K562 (cell line): ENCODE results near the gene HDAC2. TPM values are rescaled to one million over a fixed set of nuclear protein-coding genes. Genes with fewer than 3 reads are reported as not detected.

Experiments used
- ATAC-seq: fragments of 200-7000 bp; cut with Tn5 transposase; 3 replicates; pipeline ENCODE4 v1.9.1; 2020; ENCODE audit warnings: moderate library complexity
- BruUV-seq: library from RNA; stranded (reverse); fragments of 400-500 nt; replicated peaks from 2 replicates; lab custom pipeline; 2021; lab: Mats Ljungman, UMichigan
- CTCF ChIA-PET: fragments of 300-600 bp; formaldehyde crosslinking; extraction: SDS; loops from one replicate; lab custom pipeline; 2021; ENCODE audit warnings: low intra/inter-chr PET ratio; lab: Yijun Ruan, JAX
- POLR2A ChIA-PET: fragments of 300-600, 350-650 bp; sonication (Branson Sonifier 250); formaldehyde crosslinking; extraction: SDS; loops from one replicate; lab custom pipeline; 2021; ENCODE audit warnings: antibody characterized with exemption, inconsistent platforms; lab: Yijun Ruan, JAX
- DNase-seq, 4 experiments: peaks; one replicate each; pipeline versions ENCODE4 v3.0.0 to v3.0.0-alpha.2; 2011 to 2018; ENCODE audit warnings: low spot score in 3 of 4, mixed read lengths in 3 of 4; ENCODE audit errors: extremely low read depth in 1 of 4
- FAIRE-seq: peaks from 2 replicates; lab custom pipeline; 2011; peaks lifted over from hg19 to GRCh38; lab: Jason Lieb, UNC
- H2AFZ ChIP-seq: 2 replicates; pipeline ENCODE4 v1.6.0; 2011; ENCODE audit warnings: low read depth, low read length, control low read depth, inconsistent platforms
- H3K27ac ChIP-seq: fragments of 200-600 bp; 3 replicates; pipeline ENCODE4 v1.8.0; 2011; ENCODE audit warnings: low read depth, mild to moderate bottlenecking, control low read depth, inconsistent platforms, low read length, moderate library complexity, mixed read lengths; ENCODE audit errors: extremely low read depth
- H3K27me3 ChIP-seq, 2 experiments: fragments of 300-600 bp in 1 of 2; 2 replicates in 1 of 2; 3 replicates in 1 of 2; pipeline versions ENCODE4 v1.6.0 to v1.8.0; 2011; ENCODE audit warnings: inconsistent platforms in 2 of 2, low read length in 2 of 2, mild to moderate bottlenecking in 1 of 2, mixed read lengths in 1 of 2, moderate library complexity in 1 of 2; ENCODE audit not compliant: control insufficient read depth in 2 of 2, insufficient read depth in 2 of 2
- H3K36me3 ChIP-seq: fragments of 300-600 bp; 3 replicates; pipeline ENCODE4 v1.8.0; 2011; ENCODE audit warnings: mild to moderate bottlenecking, low read length, inconsistent platforms; ENCODE audit not compliant: control insufficient read depth, insufficient read depth
- H3K4me1 ChIP-seq, 2 experiments: fragments of 200-600 bp in 1 of 2; replicated peaks in 1 of 2; 2 replicates in 1 of 2; 3 replicates in 1 of 2; pipeline versions ENCODE4 v1.5.1 to v1.8.0; 2011; ENCODE audit warnings: inconsistent platforms in 2 of 2, low read length in 2 of 2, mild to moderate bottlenecking in 1 of 2, mixed read lengths in 1 of 2, moderate library complexity in 1 of 2; ENCODE audit not compliant: control insufficient read depth in 2 of 2, insufficient read depth in 2 of 2
- H3K4me2 ChIP-seq: 2 replicates; pipeline ENCODE4 v1.6.1; 2011; ENCODE audit warnings: low read length, control low read depth, inconsistent platforms, mixed read lengths; ENCODE audit not compliant: insufficient read depth
- H3K4me3 ChIP-seq: fragments of 200-600 bp; sonication (generic), shearing (Covaris generic); 2 replicates; pipeline ENCODE4 v1.5.1; 2016; ENCODE audit warnings: control low read depth, inconsistent platforms
- H3K79me2 ChIP-seq: fragments of 200-600 bp; 3 replicates; pipeline ENCODE4 v1.8.0; 2011; ENCODE audit warnings: low read length, inconsistent platforms; ENCODE audit not compliant: control insufficient read depth, insufficient read depth
- H3K9ac ChIP-seq, 2 experiments: 2 replicates each; pipeline versions ENCODE4 v1.6.0 to v1.6.1; 2011; ENCODE audit warnings: low read depth in 2 of 2, low read length in 2 of 2, control low read depth in 1 of 2, inconsistent platforms in 1 of 2, mild to moderate bottlenecking in 1 of 2, mixed read lengths in 1 of 2; ENCODE audit not compliant: insufficient read depth in 1 of 2
- H3K9me1 ChIP-seq: one replicate; pipeline ENCODE4 v1.6.0; 2011; ENCODE audit warnings: inconsistent platforms, mild to moderate bottlenecking, low read length, moderate library complexity; ENCODE audit not compliant: control insufficient read depth, insufficient read depth
- H3K9me3 ChIP-seq: replicated peaks from 2 replicates; pipeline ENCODE4 v1.5.1; 2011; ENCODE audit warnings: low read depth, low read length, inconsistent platforms; ENCODE audit not compliant: control insufficient read depth, insufficient read depth
- H4K20me1 ChIP-seq: replicated peaks from 2 replicates; pipeline ENCODE4 v1.6.1; 2011; ENCODE audit warnings: low read length, inconsistent platforms, mixed read lengths; ENCODE audit not compliant: control insufficient read depth, insufficient read depth
- DDX20 ChIP-seq: fragments of 450-650 bp; IDR thresholded peaks from 2 replicates; pipeline ENCODE4 v1.6.1; 2016; ENCODE audit warnings: missing genetic modification characterization, low read depth, mild to moderate bottlenecking, missing compliant biosample characterization, moderate library complexity
- GTF2B ChIP-seq: IDR thresholded peaks from 2 replicates; pipeline ENCODE4 v1.6.1; 2011; ENCODE audit not compliant: insufficient read length; ENCODE audit errors: extremely low read depth
- REST ChIP-seq, 2 experiments: fragments of 450-650 bp; formaldehyde crosslinking in 1 of 2; IDR thresholded peaks; 2 replicates each; pipeline versions ENCODE4 v1.4.0 to v1.6.1; 2014 to 2020; ENCODE audit warnings: mild to moderate bottlenecking in 2 of 2, borderline replicate concordance in 1 of 2, low read depth in 1 of 2
- SMC3 ChIP-seq: conservative IDR thresholded peaks from 2 replicates; pipeline ENCODE4 v1.6.1; 2011; ENCODE audit warnings: low read depth, low read length, improper control_type of control experiment; ENCODE audit not compliant: insufficient read depth
- ZBTB8A ChIP-seq: fragments of 450-650 bp; IDR thresholded peaks from 2 replicates; pipeline ENCODE4 v1.6.1; 2018; ENCODE audit warnings: mild to moderate bottlenecking, moderate library complexity; ENCODE audit not compliant: partially characterized antibody
- WGBS: fragments of 100-300 bp; shearing (Covaris generic); methylation state at CpG from one replicate; pipeline ENCODE4 v1.1.6; 2016; ENCODE audit warnings: low coverage, mixed read lengths; ENCODE audit not compliant: insufficient coverage; ENCODE audit errors: missing lambda C conversion rate; 5-methylcytosine and 5-hydroxymethylcytosine counted together
- in situ Hi-C: fragments of 300-500 bp; cut with MboI; formaldehyde crosslinking; loops from 4 replicates; pipeline ENCODE4 v1.15.0; 2018; ENCODE audit warnings: inconsistent platforms, mixed read lengths
- intact Hi-C: fragments of 100-400 bp; cut with micrococcal nuclease; formaldehyde crosslinking; loops from 2 replicates; pipeline ENCODE4 v1.14.2; 2022
- polyA plus RNA-seq, 8 experiments: library from polyadenylated mRNA; depleted of rRNA in 4 of 8; stranded (reverse) in 5 of 8; unstranded in 3 of 8; fragments of >200 nt; fragmentation: Nextera tagmentation in 2 of 8; fragmentation: Illumina TruSeq in 1 of 8; extraction: Ambion mirVana in 2 of 8; extraction: Trizol in 1 of 8; gene quantifications; 2 replicates each; pipeline versions ENCODE4 v1.2.1 to v1.2.3, GENCODE V29; 2011 to 2014; ENCODE audit warnings: inconsistent platforms in 1 of 8, missing spikeins in 1 of 8
- total RNA-seq, 7 experiments: library from RNA; depleted of rRNA in 6 of 7; stranded (reverse); fragments of >200 nt in 6 of 7; fragmentation: Illumina TruSeq in 2 of 7; extraction: Trizol in 2 of 7; gene quantifications; 2 replicates each; pipeline versions ENCODE4 v1.2.1 to v1.2.3, GENCODE V29; 2011 to 2021; ENCODE audit warnings: low replicate concordance in 1 of 7
- TF ChIP-seq, protein P1 (sequence below): fragments of 450-650 bp; formaldehyde crosslinking; IDR thresholded peaks from 2 replicates; pipeline ENCODE4 v1.4.0; 2020; ENCODE audit warnings: mild to moderate bottlenecking, moderate library complexity
- TF ChIP-seq, protein P2 (sequence below): IDR thresholded peaks from 2 replicates; pipeline ENCODE4 v1.6.1; 2012; ENCODE audit warnings: low read depth, low read length, improper control_type of control experiment, borderline replicate concordance

HDAC2 gene
- total and polyA plus RNA-seq, 9 of the 15 experiments (the other 6 are each of a cell fraction or from before 2014, with no cell fraction given): 67.0 to 277 (median 151) TPM

DNA sequence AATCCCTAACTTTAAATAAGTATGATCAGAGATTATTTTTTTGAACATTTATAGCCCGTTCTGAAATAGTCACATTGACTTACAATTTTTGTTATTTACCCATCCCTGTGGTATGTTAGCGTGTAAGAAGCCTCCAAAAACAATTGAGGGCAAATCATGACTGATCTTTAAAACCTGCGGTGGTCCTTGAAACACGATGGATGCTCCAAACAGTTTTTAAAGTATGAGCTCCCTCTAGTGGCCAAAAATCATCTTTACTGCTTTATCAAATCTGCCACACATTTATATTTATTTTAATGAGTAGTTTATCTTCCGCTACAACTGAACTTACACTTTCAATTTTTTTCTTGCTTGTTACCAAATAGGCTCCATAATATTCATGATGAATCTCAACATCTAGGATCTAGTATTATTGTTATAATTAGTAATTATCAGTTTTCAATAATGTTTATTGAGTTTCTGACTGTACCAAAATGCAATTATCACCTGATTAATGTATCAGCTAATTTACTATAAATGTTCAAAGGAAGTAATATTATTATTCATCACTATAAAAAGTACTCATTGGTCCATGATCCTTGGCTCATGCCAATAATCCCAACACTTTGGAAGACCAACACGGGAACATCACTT is 61.6 kb downstream of the HDAC2 start:
- ATAC-seq: peak; percentile 75
- Histone ChIP-seq H4K20me1 (no peaks in the 10 kb centered on the region), H3K4me2 (no peak overlapping the region), H3K9me1 (no peaks in the 10 kb centered on the region), H3K79me2 (no peaks in the 10 kb centered on the region), H3K36me3 (no peaks in the 10 kb centered on the region), H3K9me3 (no peaks in the 10 kb centered on the region), H3K4me3 (no peak overlapping the region), H3K4me1 (no peaks in the 10 kb centered on the region), H3K27ac (no peak overlapping the region), H3K9ac (no peak overlapping the region), H2AFZ (no peak overlapping the region), H3K27me3 (no peaks in the 10 kb centered on the region)
- DNase-seq: peak; percentile 48 to 69 (median 50)
- no TSS peak for BruUV-seq
- in situ Hi-C loops (loop anchor here (25.0 kb wide), 2 partner anchors 1022 to 1722 kb away; no protein-coding TSS in a partner anchor), intact Hi-C loops (loop anchor here (5.0 to 10.0 kb wide), 3 partner anchors 52 to 1725 kb away; partner anchors contain the start of gene MARCKS)
- CTCF ChIA-PET: interaction anchor here (0.6 to 2.1 kb wide), 3 partner anchors 642 to 1729 kb away, joined by 3 to 8 read pairs (median 3); no protein-coding TSS in a partner anchor
- FAIRE-seq: peak; percentile 63
- POLR2A ChIA-PET: interaction anchor here (0.6 kb wide), 1 partner anchor 321 kb away, joined by 3 read pairs; no protein-coding TSS in a partner anchor
- 17% methylated on average over 6 of the region's 6 CpGs for WGBS
- TF ChIP-seq DDX20 (tag) (no peak), REST (IDR thresholded peaks at IDR 0.05; ENCODE audit: borderline replicate concordance) (peak; percentile 43; the same call in 1 of the 2 replicates), REST (CRISPR knock-in tag; IDR thresholded peaks at IDR 0.05; ENCODE audit: low read depth) (no peak), SMC3 (peak; percentile 25; the same call in 1 of the 2 replicates), GTF2B (no peak), ZBTB8A (no peak)
- TF ChIP-seq, protein P1, sequence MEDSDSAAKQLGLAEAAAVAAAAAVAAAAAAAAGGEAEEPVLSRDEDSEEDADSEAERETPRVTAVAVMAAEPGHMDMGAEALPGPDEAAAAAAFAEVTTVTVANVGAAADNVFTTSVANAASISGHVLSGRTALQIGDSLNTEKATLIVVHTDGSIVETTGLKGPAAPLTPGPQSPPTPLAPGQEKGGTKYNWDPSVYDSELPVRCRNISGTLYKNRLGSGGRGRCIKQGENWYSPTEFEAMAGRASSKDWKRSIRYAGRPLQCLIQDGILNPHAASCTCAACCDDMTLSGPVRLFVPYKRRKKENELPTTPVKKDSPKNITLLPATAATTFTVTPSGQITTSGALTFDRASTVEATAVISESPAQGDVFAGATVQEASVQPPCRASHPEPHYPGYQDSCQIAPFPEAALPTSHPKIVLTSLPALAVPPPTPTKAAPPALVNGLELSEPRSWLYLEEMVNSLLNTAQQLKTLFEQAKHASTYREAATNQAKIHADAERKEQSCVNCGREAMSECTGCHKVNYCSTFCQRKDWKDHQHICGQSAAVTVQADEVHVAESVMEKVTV (CRISPR knock-in tag): peak; percentile 65
- TF ChIP-seq, protein P2, sequence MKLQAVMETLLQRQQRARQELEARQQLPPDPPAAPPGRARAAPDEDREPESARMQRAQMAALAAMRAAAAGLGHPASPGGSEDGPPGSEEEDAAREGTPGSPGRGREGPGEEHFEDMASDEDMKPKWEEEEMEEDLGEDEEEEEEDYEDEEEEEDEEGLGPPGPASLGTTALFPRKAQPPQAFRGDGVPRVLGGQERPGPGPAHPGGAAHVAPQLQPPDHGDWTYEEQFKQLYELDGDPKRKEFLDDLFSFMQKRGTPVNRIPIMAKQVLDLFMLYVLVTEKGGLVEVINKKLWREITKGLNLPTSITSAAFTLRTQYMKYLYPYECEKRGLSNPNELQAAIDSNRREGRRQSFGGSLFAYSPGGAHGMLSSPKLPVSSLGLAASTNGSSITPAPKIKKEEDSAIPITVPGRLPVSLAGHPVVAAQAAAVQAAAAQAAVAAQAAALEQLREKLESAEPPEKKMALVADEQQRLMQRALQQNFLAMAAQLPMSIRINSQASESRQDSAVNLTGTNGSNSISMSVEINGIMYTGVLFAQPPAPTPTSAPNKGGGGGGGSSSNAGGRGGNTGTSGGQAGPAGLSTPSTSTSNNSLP: peak; percentile 81; the same call in 1 of the 2 replicates
